WERI-Rb-1 (cell line): Measurements from ENCODE around the gene CNTN5.

Experiments
- DNase-seq: peaks from one replicate; pipeline ENCODE4 v3.0.0-alpha.2; 2020
- H3K27ac ChIP-seq: fragments of 250-450 bp; sonication (Bioruptor Pico); 2 replicates; pipeline ENCODE4 v1.5.1; 2020; ENCODE audit warnings: mild to moderate bottlenecking, moderate library complexity
- H3K27me3 ChIP-seq: fragments of 250-450 bp; sonication (Bioruptor Pico); 2 replicates; pipeline ENCODE4 v1.5.1; 2021; ENCODE audit warnings: mild to moderate bottlenecking, low read depth, moderate library complexity; ENCODE audit not compliant: insufficient read depth, severe bottlenecking
- H3K36me3 ChIP-seq: fragments of 250-450 bp; sonication (Bioruptor Pico); 2 replicates; pipeline ENCODE4 v1.5.1; 2020; ENCODE audit warnings: mild to moderate bottlenecking, moderate library complexity
- H3K4me3 ChIP-seq: 2 replicates; pipeline ENCODE4 v1.5.1; 2011; ENCODE audit warnings: low read depth, mild to moderate bottlenecking, control low read depth, low read length
- H3K9me3 ChIP-seq: fragments of 250-450 bp; sonication (Bioruptor Pico); 2 replicates; pipeline ENCODE4 v1.5.1; 2021; ENCODE audit warnings: mild to moderate bottlenecking, moderate library complexity; ENCODE audit not compliant: severe bottlenecking
- TF ChIP-seq, protein P1 (sequence below): IDR thresholded peaks from 2 replicates; pipeline ENCODE4 v1.5.1; 2011; ENCODE audit warnings: low read depth, mild to moderate bottlenecking, control low read depth, inconsistent platforms, low read length

CNTN5 gene

GRCh38 chr11:99192716-99193115, 172.0 kb downstream of the CNTN5 start:
- Histone ChIP-seq H3K9me3 (no peaks in the 10 kb centered on the region), H3K4me3 (no peak overlapping the region), H3K27ac (no peak overlapping the region), H3K36me3 (no peaks in the 10 kb centered on the region), H3K27me3 (no peaks in the 10 kb centered on the region)
- TF ChIP-seq, protein P1, sequence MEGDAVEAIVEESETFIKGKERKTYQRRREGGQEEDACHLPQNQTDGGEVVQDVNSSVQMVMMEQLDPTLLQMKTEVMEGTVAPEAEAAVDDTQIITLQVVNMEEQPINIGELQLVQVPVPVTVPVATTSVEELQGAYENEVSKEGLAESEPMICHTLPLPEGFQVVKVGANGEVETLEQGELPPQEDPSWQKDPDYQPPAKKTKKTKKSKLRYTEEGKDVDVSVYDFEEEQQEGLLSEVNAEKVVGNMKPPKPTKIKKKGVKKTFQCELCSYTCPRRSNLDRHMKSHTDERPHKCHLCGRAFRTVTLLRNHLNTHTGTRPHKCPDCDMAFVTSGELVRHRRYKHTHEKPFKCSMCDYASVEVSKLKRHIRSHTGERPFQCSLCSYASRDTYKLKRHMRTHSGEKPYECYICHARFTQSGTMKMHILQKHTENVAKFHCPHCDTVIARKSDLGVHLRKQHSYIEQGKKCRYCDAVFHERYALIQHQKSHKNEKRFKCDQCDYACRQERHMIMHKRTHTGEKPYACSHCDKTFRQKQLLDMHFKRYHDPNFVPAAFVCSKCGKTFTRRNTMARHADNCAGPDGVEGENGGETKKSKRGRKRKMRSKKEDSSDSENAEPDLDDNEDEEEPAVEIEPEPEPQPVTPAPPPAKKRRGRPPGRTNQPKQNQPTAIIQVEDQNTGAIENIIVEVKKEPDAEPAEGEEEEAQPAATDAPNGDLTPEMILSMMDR, result no peak
- no peak for DNase-seq

DNA sequence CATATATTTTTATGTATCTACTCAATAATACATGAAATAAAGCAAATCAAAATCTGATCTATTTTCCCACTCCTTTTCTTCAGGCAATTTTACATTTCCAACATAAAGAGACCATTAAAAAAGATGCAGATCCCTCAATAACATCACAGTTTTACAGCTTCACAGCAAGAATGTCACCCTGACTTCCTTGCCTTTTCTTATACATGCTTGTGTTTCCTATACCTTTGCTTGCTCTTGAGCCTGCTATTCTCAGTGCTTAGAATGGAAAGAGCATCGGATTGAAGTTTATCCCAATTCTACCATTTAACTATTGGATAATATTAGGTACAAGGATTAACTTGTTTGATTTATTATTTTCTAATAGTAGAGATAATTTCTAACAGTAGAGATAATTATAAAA, 176.7 kb downstream of the CNTN5 start:
- DNase-seq, result no peak
- H3K36me3 ChIP-seq, result no peaks in the 10 kb centered on the region
- no peak overlapping the region for H3K4me3 ChIP-seq
- no peak overlapping the region for H3K27ac ChIP-seq
- H3K9me3 ChIP-seq, result no peaks in the 10 kb centered on the region
- TF ChIP-seq, protein P1, result no peak
- no peaks in the 10 kb centered on the region for H3K27me3 ChIP-seq

- DNase-seq, result no peak
- no peak overlapping the region for H3K27ac ChIP-seq
- TF ChIP-seq, protein P1, result no peak
- H3K4me3 ChIP-seq, result no peak overlapping the region
- H3K9me3 ChIP-seq, result no peaks in the 10 kb centered on the region
- H3K36me3 ChIP-seq, result no peaks in the 10 kb centered on the region
- no peaks in the 10 kb centered on the region for H3K27me3 ChIP-seq
These were observed 177.5 kb downstream of the CNTN5 start for GRCh38 chr11:99198215-99198614.

GRCh38 chr11:99199341-99199740, 178.6 kb downstream of the CNTN5 start:
- Histone ChIP-seq H3K27me3 (no peaks in the 10 kb centered on the region), H3K36me3 (no peaks in the 10 kb centered on the region), H3K27ac (no peak overlapping the region), H3K4me3 (no peak overlapping the region), H3K9me3 (no peaks in the 10 kb centered on the region)
- TF ChIP-seq, protein P1, result no peak
- no peak for DNase-seq

GRCh38 chr11:99200720-99201119, 180.0 kb downstream of the CNTN5 start:
- Histone ChIP-seq H3K36me3 (no peaks in the 10 kb centered on the region), H3K27me3 (no peaks in the 10 kb centered on the region), H3K4me3 (no peak overlapping the region), H3K27ac (no peak overlapping the region), H3K9me3 (no peaks in the 10 kb centered on the region)
- TF ChIP-seq, protein P1, result no peak
- DNase-seq, result no peak

DNA sequence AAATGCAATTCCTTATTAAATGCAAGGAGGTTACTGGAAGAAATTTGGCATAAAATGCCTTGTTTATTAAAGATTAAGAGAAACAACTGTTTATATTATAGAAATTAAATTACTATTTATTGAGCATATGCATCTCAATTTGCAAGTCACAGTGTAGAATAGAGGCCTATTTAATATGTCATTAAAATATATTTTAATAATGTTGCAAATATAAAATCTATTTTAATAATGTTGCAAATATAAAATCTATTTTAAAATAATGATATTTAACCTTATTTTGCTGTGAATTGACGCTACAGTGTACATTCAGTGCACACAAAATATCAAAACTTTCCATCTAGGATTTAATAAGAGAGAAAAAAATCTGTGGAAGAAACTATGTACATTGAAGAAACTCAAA, 188.1 kb downstream of the CNTN5 start:
- Histone ChIP-seq H3K27me3 (no peaks in the 10 kb centered on the region), H3K36me3 (no peaks in the 10 kb centered on the region), H3K27ac (no peak overlapping the region), H3K9me3 (no peaks in the 10 kb centered on the region), H3K4me3 (no peak overlapping the region)
- no peak for DNase-seq
- TF ChIP-seq, protein P1, result no peak
